GM08714 (cell line): ENCODE measurements around the gene DUOX2.

Experiments
- H3K4me3 ChIP-seq: fragments of 200-500 bp; sonication (Bioruptor generic); 2 replicates; pipeline ENCODE4 v1.5.1; 2014; ENCODE audit warnings: mild to moderate bottlenecking, low read length, inconsistent platforms
- ZNF274 ChIP-seq: IDR thresholded peaks from 2 replicates; pipeline ENCODE4 v1.6.1; 2012; ENCODE audit warnings: mild to moderate bottlenecking, low read depth, low read length

DUOX2 gene

GRCh38 chr15:45131510-45131909, 17.5 kb upstream of the DUOX2 start:
- H3K4me3 ChIP-seq = no peak overlapping the region
- no peak for TF ChIP-seq ZNF274

GRCh38 chr15:45130291-45131000, 16.5 kb upstream of the DUOX2 start:
- no peak overlapping the region for H3K4me3 ChIP-seq
- no peak for TF ChIP-seq ZNF274

- TF ChIP-seq ZNF274 = no peak
- no peak within 1 kb of the TSS for H3K4me3 ChIP-seq
These were observed 15.7 kb upstream of the DUOX2 start, which contains the start of the genes DUOX1 and DUOXA1 for GRCh38 chr15:45129651-45130129. Gene DUOX1 (plus strand): TSS chr15:45129994. CDS start chr15:45131967, 1,973 bp downstream. Gene DUOXA1 (minus strand): TSS chr15:45129879. CDS start chr15:45123014, 6,865 bp downstream.

GRCh38 chr15:45128971-45129639, 15.1 kb upstream of the DUOX2 start:
- no peak for TF ChIP-seq ZNF274
- no peak overlapping the region for H3K4me3 ChIP-seq

GRCh38 chr15:45126535-45127158, 12.7 kb upstream of the DUOX2 start:
- TF ChIP-seq ZNF274 = no peak

GRCh38 chr15:45123397-45123796, 9.4 kb upstream of the DUOX2 start:
- no peak for TF ChIP-seq ZNF274
- H3K4me3 ChIP-seq = no peak overlapping the region

More at GRCh38 chr15:45126535-45127158, 12.7 kb upstream of the DUOX2 start:
- no peak overlapping the region for H3K4me3 ChIP-seq

GRCh38 chr15:45122719-45123118, 8.7 kb upstream of the DUOX2 start:
- H3K4me3 ChIP-seq = no peak overlapping the region
- no peak for TF ChIP-seq ZNF274

- TF ChIP-seq ZNF274 = no peak
- no peak overlapping the region for H3K4me3 ChIP-seq
These were observed 7.9 kb upstream of the DUOX2 start for GRCh38 chr15:45121706-45122417.

GRCh38 chr15:45121020-45121419, 7.0 kb upstream of the DUOX2 start:
- H3K4me3 ChIP-seq = no peak overlapping the region
- no peak for TF ChIP-seq ZNF274

- no peak overlapping the region for H3K4me3 ChIP-seq
- no peak for TF ChIP-seq ZNF274
These were observed 6.4 kb upstream of the DUOX2 start for GRCh38 chr15:45120081-45120972.

GRCh38 chr15:45118996-45119395, 5.0 kb upstream of the DUOX2 start:
- H3K4me3 ChIP-seq = no peak overlapping the region

GRCh38 chr15:45118131-45118588, 4.2 kb upstream of the DUOX2 start:
- H3K4me3 ChIP-seq = no peak overlapping the region
- no peak for TF ChIP-seq ZNF274

More at GRCh38 chr15:45118996-45119395, 5.0 kb upstream of the DUOX2 start:
- no peak for TF ChIP-seq ZNF274
